Smooth muscle cell (in vitro differentiated cells): Measurements from ENCODE around the gene RELN. TPM values are rescaled to one million over a fixed set of nuclear protein-coding genes. Genes with fewer than 3 reads are reported as not detected.

ENCODE experiments used
- DNase-seq: peaks from one replicate; lab custom pipeline; 2025; ENCODE audit not compliant: unreplicated experiment; lab: John Stamatoyannopoulos, UW
- H2AFZ ChIP-seq: fragments of 200-600 bp; sonication (generic); 2 replicates; pipeline ENCODE4 v1.6.0; 2016; ENCODE audit warnings: antibody characterized with exemption, low read depth, mild to moderate bottlenecking
- H3F3A ChIP-seq: fragments of 200-600 bp; sonication (generic); 2 replicates; pipeline ENCODE4 v1.6.0; 2017; ENCODE audit warnings: antibody characterized with exemption, low read depth
- H3K27ac ChIP-seq: fragments of 200-600 bp; sonication (generic); 2 replicates; pipeline ENCODE4 v1.5.1; 2016; ENCODE audit warnings: low read depth, mild to moderate bottlenecking
- H3K27me3 ChIP-seq: fragments of 200-600 bp; sonication (generic); 2 replicates; pipeline ENCODE4 v1.6.1; 2016; ENCODE audit warnings: low read depth, mild to moderate bottlenecking
- H3K36me3 ChIP-seq: fragments of 200-600 bp; sonication (generic); 2 replicates; pipeline ENCODE4 v1.5.1; 2016; ENCODE audit warnings: low read depth
- H3K4me1 ChIP-seq: fragments of 200-600 bp; sonication (generic); 2 replicates; pipeline ENCODE4 v1.5.1; 2016; ENCODE audit warnings: low read depth
- H3K4me2 ChIP-seq: fragments of 200-600 bp; sonication (generic); 2 replicates; pipeline ENCODE4 v1.6.0; 2016; ENCODE audit warnings: mild to moderate bottlenecking
- H3K4me3 ChIP-seq: fragments of 200-600 bp; sonication (generic); 2 replicates; pipeline ENCODE4 v1.5.1; 2016; ENCODE audit warnings: mild to moderate bottlenecking
- H3K79me2 ChIP-seq: fragments of 200-600 bp; sonication (generic); 2 replicates; pipeline ENCODE4 v1.6.0; 2016; ENCODE audit warnings: low read depth, mild to moderate bottlenecking
- H3K9ac ChIP-seq: fragments of 200-600 bp; sonication (generic); 2 replicates; pipeline ENCODE4 v1.6.0; 2016; ENCODE audit warnings: low read depth
- H3K9me3 ChIP-seq: fragments of 200-600 bp; sonication (generic); replicated peaks from 2 replicates; pipeline ENCODE4 v1.5.1; 2016; ENCODE audit warnings: low read depth
- H4K20me1 ChIP-seq: fragments of 200-600 bp; sonication (generic); 2 replicates; pipeline ENCODE4 v1.6.0; 2016; ENCODE audit warnings: low read depth
- CTCF ChIP-seq: fragments of 200-600 bp; sonication (generic); IDR thresholded peaks from 2 replicates; pipeline ENCODE4 v1.5.1; 2017; ENCODE audit warnings: borderline replicate concordance, mild to moderate bottlenecking, antibody characterized with exemption; ENCODE audit not compliant: insufficient read depth, poor library complexity, severe bottlenecking
- WGBS: methylation state at CpG from one replicate; pipeline ENCODE4 v1.1.7; 2016; ENCODE audit warnings: low lambda C conversion rate; 5-methylcytosine and 5-hydroxymethylcytosine counted together
- polyA plus RNA-seq: library from polyadenylated mRNA; unstranded; fragments of >200 nt; fragmentation: Nextera tagmentation; extraction: Ambion mirVana; gene quantifications from 2 replicates; pipeline ENCODE4 v1.2.1, GENCODE V29; 2016
- total RNA-seq: library from RNA; depleted of rRNA; stranded (reverse); fragments of >200 nt; gene quantifications from 2 replicates; pipeline ENCODE4 v1.2.3, GENCODE V29; 2014

The RELN gene
- total and polyA plus RNA-seq, 2 experiments from 2014 or later, result 0.90 TPM; not detected in 1

- TF ChIP-seq CTCF, result no peak
- H3K9ac ChIP-seq, result no peak overlapping the region
- no peak overlapping the region for H3K27ac ChIP-seq
- WGBS, result 67% methylated on average over 4 of the region's 4 CpGs
- no peak for DNase-seq
- H3K4me2 ChIP-seq, result no peak overlapping the region
- H3K4me1 ChIP-seq, result no peaks in the 10 kb centered on the region
- no peaks in the 10 kb centered on the region for H3K79me2 ChIP-seq
- no peaks in the 10 kb centered on the region for H3F3A ChIP-seq
- no peak overlapping the region for H2AFZ ChIP-seq
- no peaks in the 10 kb centered on the region for H3K36me3 ChIP-seq
- H3K27me3 ChIP-seq, result no peaks in the 10 kb centered on the region
- H3K9me3 ChIP-seq, result no peaks in the 10 kb centered on the region
- no peaks in the 10 kb centered on the region for H4K20me1 ChIP-seq
- H3K4me3 ChIP-seq, result no peak overlapping the region
Measured at GRCh38 chr7:103712991-103713778, 276.3 kb downstream of the RELN start.

- no peaks in the 10 kb centered on the region for H3K27me3 ChIP-seq
- H3K36me3 ChIP-seq, result no peaks in the 10 kb centered on the region
- H3F3A ChIP-seq, result no peaks in the 10 kb centered on the region
- no peak overlapping the region for H3K27ac ChIP-seq
- no peak for TF ChIP-seq CTCF
- no peak overlapping the region for H3K4me3 ChIP-seq
- H4K20me1 ChIP-seq, result no peaks in the 10 kb centered on the region
- no peak overlapping the region for H3K4me2 ChIP-seq
- no peaks in the 10 kb centered on the region for H3K9me3 ChIP-seq
- 90% methylated on average over 4 of the region's 4 CpGs for WGBS
- DNase-seq, result no peak
- no peaks in the 10 kb centered on the region for H3K79me2 ChIP-seq
- H3K9ac ChIP-seq, result no peak overlapping the region
- no peaks in the 10 kb centered on the region for H3K4me1 ChIP-seq
- H2AFZ ChIP-seq, result no peak overlapping the region
Measured at GRCh38 chr7:103711413-103711812, 278.0 kb downstream of the RELN start.

GRCh38 chr7:103710247-103710646 lies 279.2 kb downstream of the RELN start:
- H2AFZ ChIP-seq, result no peak overlapping the region
- no peak overlapping the region for H3K27ac ChIP-seq
- no peaks in the 10 kb centered on the region for H4K20me1 ChIP-seq
- H3K27me3 ChIP-seq, result no peaks in the 10 kb centered on the region
- H3F3A ChIP-seq, result no peaks in the 10 kb centered on the region
- H3K9ac ChIP-seq, result no peak overlapping the region
- no peak for TF ChIP-seq CTCF
- no peak overlapping the region for H3K4me3 ChIP-seq
- no peaks in the 10 kb centered on the region for H3K9me3 ChIP-seq
- no peak for DNase-seq
- H3K4me2 ChIP-seq, result no peak overlapping the region
- H3K4me1 ChIP-seq, result no peaks in the 10 kb centered on the region
- no peaks in the 10 kb centered on the region for H3K36me3 ChIP-seq
- no peaks in the 10 kb centered on the region for H3K79me2 ChIP-seq
- WGBS, result 75% methylated on average over 2 of the region's 2 CpGs

DNA sequence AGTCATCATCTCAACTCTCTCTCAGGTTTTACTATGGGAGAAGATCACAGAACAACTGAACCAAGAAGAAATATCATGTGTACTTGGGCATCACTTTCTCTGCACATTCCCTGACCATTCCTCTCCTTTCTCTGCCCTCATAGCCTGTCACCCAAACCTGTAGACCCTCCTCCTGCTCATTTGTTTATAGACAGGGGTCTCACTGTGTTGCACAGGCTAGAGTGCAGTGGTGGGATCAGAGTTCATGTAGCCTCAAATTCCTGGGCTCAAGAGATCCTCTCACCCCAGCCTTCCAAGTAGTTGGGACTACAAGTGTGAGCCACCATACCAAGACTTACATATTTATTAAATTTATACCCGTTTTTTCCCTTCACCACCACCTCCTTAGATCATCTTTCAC lies 282.7 kb downstream of the RELN start:
- Histone ChIP-seq H3K4me3 (no peak overlapping the region), H3K9ac (no peak overlapping the region), H3K79me2 (no peaks in the 10 kb centered on the region), H3K27me3 (no peaks in the 10 kb centered on the region), H3F3A (no peaks in the 10 kb centered on the region), H2AFZ (no peak overlapping the region), H3K9me3 (no peaks in the 10 kb centered on the region), H3K36me3 (no peaks in the 10 kb centered on the region), H4K20me1 (no peaks in the 10 kb centered on the region), H3K27ac (no peak overlapping the region), H3K4me1 (no peaks in the 10 kb centered on the region), H3K4me2 (no peak overlapping the region)
- 68% methylated on average over 1 of the region's 1 CpG for WGBS
- no peak for DNase-seq
- TF ChIP-seq CTCF, result no peak
